Measurements from ENCODE around the gene TBX3. TPM values are rescaled to one million over a fixed set of nuclear protein-coding genes. Genes with fewer than 3 reads are reported as not detected.

The TBX3 gene
- total and polyA plus RNA-seq, 10 of the 15 experiments (the other 5 are each of a cell fraction or from before 2014, with no cell fraction given), result 0.04 to 0.28 (median 0.08) TPM; not detected in 7

- Histone ChIP-seq H2AFZ (ENCODE audit: control insufficient read depth, low read depth, low read length) (no peak overlapping the region), H3K36me3 (ENCODE audit: control insufficient read depth in 2 of 2, insufficient read depth in 2 of 2, low read length in 1 of 2) (no peaks in the 10 kb centered on the region), H3K4me3 (no peak overlapping the region), H3K4me2 (ENCODE audit: control insufficient read depth, insufficient read depth) (no peak overlapping the region), H3K79me2 (ENCODE audit: control insufficient read depth, insufficient read depth, low read length) (no peaks in the 10 kb centered on the region), H3K9me3 (replicated peaks; ENCODE audit: control insufficient read depth, insufficient read depth, low read length) (no peaks in the 10 kb centered on the region), H3K27ac (ENCODE audit: control insufficient read depth, insufficient read depth) (no peak overlapping the region), H3K9ac (ENCODE audit: control insufficient read depth, insufficient read depth, low read length) (no peak overlapping the region), H4K20me1 (ENCODE audit: control insufficient read depth, insufficient read depth) (no peaks in the 10 kb centered on the region), H3K27me3 (replicated peaks in 1 of 2; ENCODE audit: control insufficient read depth in 2 of 2, insufficient read depth in 2 of 2, low read length in 1 of 2) (peaks cover 2 to 7% of the 10 kb centered on the region in 2 experiments; a peak in 3 of 4 replicates), H3K4me1 (ENCODE audit: control insufficient read depth, insufficient read depth, low read length) (no peaks in the 10 kb centered on the region)
- BruUV-seq (replicated peaks), result no TSS peak
- ChIA-PET RAD21 (ENCODE audit: unreplicated experiment) (interaction anchor here (2.1 kb wide), 1 partner anchor 1257 kb away, joined by 4 read pairs; no protein-coding TSS in a partner anchor), POLR2A (no interaction called here), CTCF (interaction anchor here (1.0 to 1.2 kb wide), 3 partner anchors 13 to 1097 kb away, joined by 3 to 4 read pairs (median 3); no protein-coding TSS in a partner anchor), SMC1A (ENCODE audit: uncharacterized antibody, unreplicated experiment) (no interaction called here)
- in situ Hi-C loops (cut with MboI), result loop anchor here (5.0 to 10.0 kb wide), 3 partner anchors 974 to 1256 kb away; no protein-coding TSS in a partner anchor
- no peak for ATAC-seq
- WGBS (ENCODE audit: insufficient coverage, insufficient replicate concordance, low lambda C conversion rate, missing lambda C conversion rate), result 100% methylated on average over 1 of the region's 1 CpG
- TF ChIP-seq CHD1 (IDR thresholded peaks at IDR 0.05; ENCODE audit: low read depth, low read length) (no peak), SMAD1 (IDR thresholded peaks at IDR 0.05; ENCODE audit: low read depth, partially characterized antibody) (no peak), REST (IDR thresholded peaks at IDR 0.05; ENCODE audit: low read depth, low read length) (no peak), IKZF1 (conservative IDR thresholded peaks at IDR 0.05) (no peak), MYB (IDR thresholded peaks at IDR 0.05; ENCODE audit: borderline replicate concordance, low read depth, low read length) (no peak), STAT3 (IDR thresholded peaks at IDR 0.05; ENCODE audit: low read depth, low read length) (no peak), SREBF1 (IDR thresholded peaks at IDR 0.05; ENCODE audit: low read length) (no peak), POU2F2 (IDR thresholded peaks at IDR 0.05; ENCODE audit: borderline replicate concordance, low read depth, low read length) (no peak), SMARCA5 (IDR thresholded peaks at IDR 0.05) (no peak), POLR2A (IDR thresholded peaks at IDR 0.05; ENCODE audit: low read depth, low read length) (no peak), EP300 (IDR thresholded peaks at IDR 0.05; ENCODE audit: borderline replicate concordance in 1 of 2, control insufficient read depth in 1 of 2, low read depth in 2 of 2, low read length in 2 of 2) (no peak), RELA (IDR thresholded peaks at IDR 0.05; ENCODE audit: borderline replicate concordance, partially characterized antibody) (no peak), ZBTB11 (CRISPR knock-in tag; IDR thresholded peaks at IDR 0.05) (no peak), BRCA1 (IDR thresholded peaks at IDR 0.05; ENCODE audit: low read depth, low read length) (no peak), CBFB (IDR thresholded peaks at IDR 0.05; ENCODE audit: low read depth) (no peak)
- no peak for FAIRE-seq
- no peak for DNase-seq (ENCODE audit: low read depth, low spot score)
- intact Hi-C loops (cut with micrococcal nuclease; ENCODE audit: unreplicated experiment), result no loop called here
Measured at GRCh38 chr12:114661245-114661644, 22.7 kb downstream of the TBX3 start.
